Measurements from ENCODE around the gene RCCD1.

Gene RCCD1

GRCh38 chr15:90966262-90966661 lies 11.6 kb downstream of the RCCD1 start:
- DNase-seq (ENCODE audit: low spot score), result no peak

GRCh38 chr15:90967206-90967605 lies 12.5 kb downstream of the RCCD1 start:
- DNase-seq (ENCODE audit: low spot score), result no peak

GRCh38 chr15:90968434-90968833 lies 13.8 kb downstream of the RCCD1 start:
- DNase-seq (ENCODE audit: low spot score), result no peak

- no peak for DNase-seq (ENCODE audit: low spot score)
Observed at GRCh38 chr15:90970274-90970673, 15.6 kb downstream of the RCCD1 start.

GRCh38 chr15:90972133-90972532 lies 17.4 kb downstream of the RCCD1 start:
- no peak for DNase-seq (ENCODE audit: low spot score)

- DNase-seq (ENCODE audit: low spot score), result no peak
Observed at GRCh38 chr15:90974216-90974615, 19.5 kb downstream of the RCCD1 start.

GRCh38 chr15:90979582-90979981 lies 24.9 kb downstream of the RCCD1 start:
- no peak for DNase-seq (ENCODE audit: low spot score)

- no peak for DNase-seq (ENCODE audit: low spot score)
Observed at GRCh38 chr15:90981681-90982080, 27.0 kb downstream of the RCCD1 start.

- DNase-seq (ENCODE audit: low spot score), result no peak
Observed at GRCh38 chr15:90982135-90982534, 27.5 kb downstream of the RCCD1 start.

GRCh38 chr15:90986790-90987507 lies 32.3 kb downstream of the RCCD1 start:
- DNase-seq (ENCODE audit: low spot score), result no peak

- DNase-seq (ENCODE audit: low spot score), result no peak
Observed at GRCh38 chr15:90987561-90988141, 33.0 kb downstream of the RCCD1 start.

- no peak for DNase-seq (ENCODE audit: low spot score)
Observed at GRCh38 chr15:90988296-90988695, 33.6 kb downstream of the RCCD1 start.

- DNase-seq (ENCODE audit: low spot score), result no peak
Observed at GRCh38 chr15:90989040-90989768, 34.5 kb downstream of the RCCD1 start.

GRCh38 chr15:90990446-90990845 lies 35.8 kb downstream of the RCCD1 start:
- DNase-seq (ENCODE audit: low spot score), result no peak

GRCh38 chr15:90991587-90992285 lies 37.1 kb downstream of the RCCD1 start:
- peak; percentile 44 for DNase-seq (ENCODE audit: low spot score)

- no peak for DNase-seq (ENCODE audit: low spot score)
Observed at GRCh38 chr15:90994059-90994416, 39.4 kb downstream of the RCCD1 start.

- peak; percentile 99 for DNase-seq (ENCODE audit: low spot score)
Observed at GRCh38 chr15:90994417-90995311, 40.0 kb downstream of the RCCD1 start, which contains the start of gene PRC1. TSS of gene PRC1 (minus strand) at chr15:90994535. CDS start at chr15:90994417, 118 bp downstream.

GRCh38 chr15:90998737-90999136 lies 44.1 kb downstream of the RCCD1 start:
- DNase-seq (ENCODE audit: low spot score), result no peak

- no peak for DNase-seq (ENCODE audit: low spot score)
Observed at GRCh38 chr15:91001209-91001608, 46.5 kb downstream of the RCCD1 start.

- no peak for DNase-seq (ENCODE audit: low spot score)
Observed at GRCh38 chr15:91007266-91007665, 52.6 kb downstream of the RCCD1 start.

All from hematopoietic multipotent progenitor cell treated with erythropoietin and hydrocortisone succinate and interleukin-3 and kit ligand, for 15 days (in vitro differentiated cells).